H9 (cell line): ENCODE measurements around the gene SCGB1C1. TPM values are rescaled to one million over a fixed set of nuclear protein-coding genes. Genes with fewer than 3 reads are reported as not detected.

ENCODE experiments used
- DNase-seq: peaks from one replicate; pipeline ENCODE4 v3.0.0-alpha.2; 2017
- H2AFZ ChIP-seq: one replicate; pipeline ENCODE4 v1.6.1; 2013; ENCODE audit warnings: mild to moderate bottlenecking, low read length, control low read depth, moderate library complexity
- H2AK5ac ChIP-seq: 2 replicates; pipeline ENCODE4 v1.6.1; 2013; ENCODE audit warnings: low read length, control low read depth, mixed read lengths; ENCODE audit not compliant: insufficient read length
- H2BK120ac ChIP-seq: one replicate; pipeline ENCODE4 v1.6.1; 2013; ENCODE audit warnings: low read depth, mild to moderate bottlenecking, low read length, control low read depth, inconsistent platforms; ENCODE audit not compliant: poor library complexity, severe bottlenecking
- H2BK12ac ChIP-seq: 2 replicates; pipeline ENCODE4 v1.6.1; 2013; ENCODE audit warnings: low read length, control low read depth, mixed read lengths, low read depth; ENCODE audit not compliant: insufficient read length
- H2BK15ac ChIP-seq: 2 replicates; pipeline ENCODE4 v1.6.1; 2013; ENCODE audit warnings: low read depth, low read length, control low read depth
- H2BK20ac ChIP-seq: one replicate; pipeline ENCODE4 v1.6.1; 2013; ENCODE audit warnings: low read depth, mild to moderate bottlenecking, low read length, control low read depth, inconsistent platforms; ENCODE audit not compliant: poor library complexity, severe bottlenecking
- H2BK5ac ChIP-seq: 2 replicates; pipeline ENCODE4 v1.6.1; 2013; ENCODE audit warnings: low read length, control low read depth, mixed read lengths; ENCODE audit not compliant: insufficient read length
- H3K14ac ChIP-seq: 2 replicates; pipeline ENCODE4 v1.6.1; 2013; ENCODE audit warnings: low read length, control low read depth; ENCODE audit not compliant: insufficient read depth
- H3K18ac ChIP-seq: 2 replicates; pipeline ENCODE4 v1.6.1; 2013; ENCODE audit warnings: low read depth, mild to moderate bottlenecking, mixed read lengths, low read length, control low read depth; ENCODE audit not compliant: insufficient read length
- H3K23ac ChIP-seq: 2 replicates; pipeline ENCODE4 v1.6.1; 2013; ENCODE audit warnings: low read length, control low read depth, mixed read lengths, low read depth; ENCODE audit not compliant: insufficient read length
- H3K23me2 ChIP-seq: 2 replicates; pipeline ENCODE4 v1.6.1; 2013; ENCODE audit warnings: low read depth, mild to moderate bottlenecking, mixed read lengths, low read length, control low read depth; ENCODE audit not compliant: insufficient read length, poor library complexity, severe bottlenecking
- H3K27ac ChIP-seq: 2 replicates; pipeline ENCODE4 v1.5.1; 2013; ENCODE audit warnings: low read length, control low read depth, mixed read lengths, low read depth; ENCODE audit not compliant: insufficient read length
- H3K27me3 ChIP-seq: 2 replicates; pipeline ENCODE4 v1.6.1; 2013; ENCODE audit warnings: low read length, control low read depth, inconsistent platforms; ENCODE audit not compliant: insufficient read depth
- H3K4ac ChIP-seq: 2 replicates; pipeline ENCODE4 v1.6.1; 2013; ENCODE audit warnings: low read depth, mild to moderate bottlenecking, control low read depth, inconsistent platforms, low read length, moderate library complexity
- H3K4me1 ChIP-seq: 2 replicates; pipeline ENCODE4 v1.6.1; 2013; ENCODE audit warnings: low read length, control low read depth, inconsistent platforms; ENCODE audit not compliant: insufficient read depth
- H3K4me2 ChIP-seq: 2 replicates; pipeline ENCODE4 v1.6.1; 2013; ENCODE audit warnings: low read length, control low read depth, mixed read lengths; ENCODE audit not compliant: insufficient read length, insufficient read depth
- H3K56ac ChIP-seq: 2 replicates; pipeline ENCODE4 v1.6.1; 2013; ENCODE audit warnings: low read depth, mild to moderate bottlenecking, mixed read lengths, low read length, control low read depth; ENCODE audit not compliant: insufficient read length
- H3K79me1 ChIP-seq: 2 replicates; pipeline ENCODE4 v1.6.1; 2013; ENCODE audit warnings: low read depth, mild to moderate bottlenecking, moderate library complexity, low read length, control low read depth, inconsistent platforms; ENCODE audit not compliant: insufficient read depth, poor library complexity, severe bottlenecking
- H3K79me2 ChIP-seq: 2 replicates; pipeline ENCODE4 v1.6.1; 2013; ENCODE audit warnings: low read length, control low read depth, inconsistent platforms; ENCODE audit not compliant: insufficient read depth
- H3K9ac ChIP-seq: 2 replicates; pipeline ENCODE4 v1.6.1; 2013; ENCODE audit warnings: low read length, control low read depth, mixed read lengths; ENCODE audit not compliant: insufficient read length; ENCODE audit errors: extremely low read depth
- H3K9me3 ChIP-seq: one replicate; pipeline ENCODE4 v1.6.1; 2013; ENCODE audit warnings: low read depth, low read length, inconsistent platforms; ENCODE audit not compliant: control insufficient read depth
- H3T11ph ChIP-seq: one replicate; pipeline ENCODE4 v1.6.1; 2013; ENCODE audit warnings: mild to moderate bottlenecking, low read length, control low read depth, inconsistent platforms
- H4K20me1 ChIP-seq: one replicate; pipeline ENCODE4 v1.6.1; 2013; ENCODE audit not compliant: control insufficient read depth, insufficient read length, insufficient read depth
- H4K5ac ChIP-seq: 2 replicates; pipeline ENCODE4 v1.6.1; 2013; ENCODE audit warnings: low read depth, mild to moderate bottlenecking, mixed read lengths, low read length, control low read depth; ENCODE audit not compliant: insufficient read length
- H4K8ac ChIP-seq: replicated peaks from 2 replicates; pipeline ENCODE4 v1.6.1; 2013; ENCODE audit warnings: low read length, control low read depth, mixed read lengths, low read depth; ENCODE audit not compliant: insufficient read length
- H4K91ac ChIP-seq: 2 replicates; pipeline ENCODE4 v1.6.1; 2013; ENCODE audit warnings: low read depth, mild to moderate bottlenecking, moderate library complexity, mixed read lengths, low read length, control low read depth; ENCODE audit not compliant: insufficient read length
- H3K27ac Mint-ChIP-seq, 3 experiments: 2 replicates in 2 of 3; 3 replicates in 1 of 3; pipeline ENCODE4 v1.8.0; 2020 to 2021; ENCODE audit warnings: mixed read lengths in 3 of 3, mild to moderate bottlenecking in 1 of 3, moderate library complexity in 1 of 3
- H3K27me3 Mint-ChIP-seq: 2 replicates; pipeline ENCODE4 v1.8.0; 2021; ENCODE audit warnings: low read depth, mild to moderate bottlenecking, moderate library complexity, mixed read lengths
- H3K36me3 Mint-ChIP-seq, 3 experiments: 2 replicates in 2 of 3; 3 replicates in 1 of 3; pipeline ENCODE4 v1.8.0; 2020 to 2021; ENCODE audit warnings: low read depth in 3 of 3, mixed read lengths in 3 of 3; ENCODE audit not compliant: insufficient read depth in 1 of 3
- H3K4me1 Mint-ChIP-seq, 2 experiments: 2 replicates each; pipeline ENCODE4 v1.8.0; 2020; ENCODE audit warnings: mixed read lengths in 2 of 2
- H3K4me3 Mint-ChIP-seq, 2 experiments: 2 replicates in 1 of 2; 3 replicates in 1 of 2; pipeline ENCODE4 v1.8.0; 2020 to 2021; ENCODE audit warnings: mild to moderate bottlenecking in 2 of 2, mixed read lengths in 2 of 2, moderate library complexity in 1 of 2
- H3K9me3 Mint-ChIP-seq, 2 experiments: 2 replicates in 1 of 2; 3 replicates in 1 of 2; pipeline ENCODE4 v1.8.0; 2020; ENCODE audit warnings: mild to moderate bottlenecking in 2 of 2, mixed read lengths in 2 of 2, moderate library complexity in 1 of 2
- CTCF ChIP-seq: fragments of 200-600 bp; sonication (generic); conservative IDR thresholded peaks from 3 replicates; pipeline ENCODE4 v1.8.0; 2021; ENCODE audit warnings: antibody characterized with exemption, mild to moderate bottlenecking
- WGBS: extraction: QIAGEN DNeasy Blood & Tissue Kit; methylation state at CpG from one replicate; pipeline ENCODE4 v1.1.7; 2013; ENCODE audit warnings: missing lambda C conversion rate, low lambda C conversion rate, mixed read lengths; ENCODE audit not compliant: insufficient read length; ENCODE audit errors: extremely low coverage; 5-methylcytosine and 5-hydroxymethylcytosine counted together
- total RNA-seq: library from RNA; stranded (reverse); gene quantifications from 2 replicates; pipeline ENCODE4 v1.2.1, GENCODE V29; 2021

Gene SCGB1C1
- total RNA-seq, 1 experiment from 2014 or later = not detected

DNA sequence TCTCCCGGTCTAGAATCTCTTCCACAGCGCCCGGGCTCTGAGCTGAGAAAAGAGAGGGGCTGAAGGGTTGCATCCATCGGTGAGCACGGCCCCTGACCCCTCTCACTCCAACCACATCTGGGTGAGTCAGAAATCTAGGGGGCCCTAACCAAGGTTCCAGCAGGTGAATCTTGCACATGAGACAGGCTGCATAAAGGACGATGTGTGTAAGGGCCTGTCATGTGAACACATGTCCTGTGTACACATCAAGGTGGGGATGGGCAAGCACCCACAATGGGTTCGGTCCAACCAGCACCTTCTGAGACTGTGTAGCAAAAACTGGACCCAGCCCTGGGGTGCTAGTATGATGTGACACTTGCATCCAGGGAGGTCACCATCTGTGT is 13.1 kb downstream of the SCGB1C1 start:
- H3K18ac ChIP-seq = no peak overlapping the region
- H3K27ac ChIP-seq = no peak overlapping the region
- H3K23ac ChIP-seq = no peak overlapping the region
- no peaks in the 10 kb centered on the region; the same call in 1 of the 2 replicates for H3K79me2 ChIP-seq
- H3K27ac Mint-ChIP-seq = peak overlapping the region in 1 of 3 experiments; percentile 65; a peak in 1 of 7 replicates
- H3K27me3 Mint-ChIP-seq = no peaks in the 10 kb centered on the region; the same call in 1 of the 2 replicates
- peaks cover 15 to 49% (median 39%) of the 10 kb centered on the region in 3 experiments for H3K36me3 Mint-ChIP-seq
- DNase-seq = no peak
- H3K14ac ChIP-seq = no peak overlapping the region
- H2BK120ac ChIP-seq = no peak overlapping the region
- no peaks in the 10 kb centered on the region; the same call in 1 of the 2 replicates for H3K4me1 ChIP-seq
- H2AK5ac ChIP-seq = no peak overlapping the region
- H3K4me1 Mint-ChIP-seq = peaks cover 5 to 17% of the 10 kb centered on the region in 2 experiments
- H2BK5ac ChIP-seq = no peak overlapping the region
- H3K79me1 ChIP-seq = peaks cover 5% of the 10 kb centered on the region
- H3K9ac ChIP-seq = peak overlapping the region; percentile 78
- no peaks in the 10 kb centered on the region for H4K20me1 ChIP-seq
- H4K91ac ChIP-seq = no peak overlapping the region
- TF ChIP-seq CTCF = no peak
- H3K9me3 Mint-ChIP-seq = no peaks in the 10 kb centered on the region; a peak in 1 of 5 replicates
- no CpG with 5 or more reads among the region's 7 CpGs for WGBS
- no peaks in the 10 kb centered on the region for H3K27me3 ChIP-seq
- H2BK20ac ChIP-seq = no peak overlapping the region
- no peak overlapping the region for H4K8ac ChIP-seq
- no peak overlapping the region for H3K4ac ChIP-seq
- H2BK15ac ChIP-seq = no peak overlapping the region
- H4K5ac ChIP-seq = no peak overlapping the region
- H3K23me2 ChIP-seq = peaks cover 21% of the 10 kb centered on the region
- H3K4me3 Mint-ChIP-seq = peak overlapping the region; percentile 93 to 97
- no peak overlapping the region for H2BK12ac ChIP-seq
- H3K4me2 ChIP-seq = peak overlapping the region; percentile 80
- H3K9me3 ChIP-seq = no peaks in the 10 kb centered on the region
- H2AFZ ChIP-seq = no peak overlapping the region
- no peak overlapping the region for H3T11ph ChIP-seq
- no peak overlapping the region for H3K56ac ChIP-seq
